WTC11 (cell line): ENCODE measurements around the gene KCNJ15.

Experiments
- CREM ChIP-seq: sonication (generic); formaldehyde crosslinking; IDR thresholded peaks from 2 replicates; pipeline ENCODE4 v1.8.1; 2022; ENCODE audit warnings: mild to moderate bottlenecking, missing genetic modification reagents, moderate library complexity
- CTCF ChIP-seq: fragments of 200-600 bp; IDR thresholded peaks from 2 replicates; pipeline ENCODE4 v1.8.0; 2022; ENCODE audit warnings: antibody characterized with exemption
- IRF2 ChIP-seq: sonication (generic); formaldehyde crosslinking; IDR thresholded peaks from 2 replicates; pipeline ENCODE4 v1.8.0; 2022; ENCODE audit warnings: low read depth, missing genetic modification reagents, borderline replicate concordance
- JUN ChIP-seq: sonication (generic); formaldehyde crosslinking; IDR thresholded peaks from 2 replicates; pipeline ENCODE4 v1.8.0; 2023; ENCODE audit warnings: mild to moderate bottlenecking, missing genetic modification reagents
- SOX15 ChIP-seq: fragments of 250-450 bp; sonication (Bioruptor Pico); IDR thresholded peaks from 2 replicates; pipeline ENCODE4 v1.9.0; 2021; ENCODE audit warnings: mild to moderate bottlenecking
- USF2 ChIP-seq: sonication (generic); formaldehyde crosslinking; IDR thresholded peaks from 2 replicates; pipeline ENCODE4 v1.8.1; 2023; ENCODE audit warnings: mild to moderate bottlenecking, missing genetic modification reagents, moderate library complexity

- no peak for TF ChIP-seq IRF2 (CRISPR knock-in tag)
- TF ChIP-seq CTCF = no peak
- no peak for TF ChIP-seq JUN (CRISPR knock-in tag)
- no peak for TF ChIP-seq SOX15
- TF ChIP-seq USF2 (CRISPR knock-in tag) = no peak
- no peak for TF ChIP-seq CREM (CRISPR knock-in tag)
These were observed 1.1 kb upstream of the KCNJ15 start for GRCh38 chr21:38255571-38256117.
